IMR-90 (cell line): ENCODE measurements around the gene BRIP1. TPM values are rescaled to one million over a fixed set of nuclear protein-coding genes. Genes with fewer than 3 reads are reported as not detected.

ENCODE experiments used
- ATAC-seq: fragments of 200-7000 bp; cut with Tn5 transposase; 2 replicates; pipeline ENCODE4 v1.9.1; 2020; ENCODE audit warnings: low read depth, mild to moderate bottlenecking, moderate library complexity
- BruUV-seq: library from RNA; stranded (reverse); fragments of 400-500 nt; replicated peaks from 2 replicates; lab custom pipeline; 2021; lab: Mats Ljungman, UMichigan
- CTCF ChIA-PET: fragments of 300-600 bp; formaldehyde crosslinking; extraction: SDS; loops from one replicate; lab custom pipeline; 2021; ENCODE audit warnings: antibody characterized with exemption; lab: Yijun Ruan, JAX
- POLR2A ChIA-PET: fragments of 300-600 bp; sonication (Branson Sonifier 250); formaldehyde crosslinking; loops from one replicate; lab custom pipeline; 2022; ENCODE audit warnings: antibody characterized with exemption; ENCODE audit not compliant: unreplicated experiment; lab: Charles Lee
- DNase-seq: peaks from one replicate; pipeline ENCODE4 v3.0.0; 2013
- H2AFZ ChIP-seq: replicated peaks from 2 replicates; pipeline ENCODE3; 2013; ENCODE audit warnings: low read length, mild to moderate bottlenecking; ENCODE audit not compliant: poor library complexity
- H2AK5ac ChIP-seq: 2 replicates; pipeline ENCODE4 v1.6.1; 2013; ENCODE audit warnings: low read depth, low read length, inconsistent platforms
- H2AK9ac ChIP-seq: replicated peaks from 2 replicates; pipeline ENCODE3; 2013; ENCODE audit warnings: mild to moderate bottlenecking, low read depth, low read length, moderate library complexity; ENCODE audit not compliant: poor library complexity
- H2BK120ac ChIP-seq: 2 replicates; pipeline ENCODE4 v1.6.1; 2013; ENCODE audit warnings: low read depth, low read length, inconsistent platforms
- H2BK15ac ChIP-seq: 3 replicates; pipeline ENCODE4 v1.6.1; 2013; ENCODE audit warnings: low read depth, low read length, inconsistent platforms
- H2BK20ac ChIP-seq: 2 replicates; pipeline ENCODE4 v1.6.1; 2013; ENCODE audit warnings: low read depth, mild to moderate bottlenecking, inconsistent platforms, low read length, moderate library complexity
- H2BK5ac ChIP-seq: 2 replicates; pipeline ENCODE4 v1.6.1; 2013; ENCODE audit warnings: mild to moderate bottlenecking, low read depth, low read length, inconsistent platforms; ENCODE audit not compliant: poor library complexity, severe bottlenecking
- H3K14ac ChIP-seq: replicated peaks from 2 replicates; pipeline ENCODE4 v1.6.1; 2013; ENCODE audit warnings: low read depth, low read length, inconsistent platforms
- H3K18ac ChIP-seq: 2 replicates; pipeline ENCODE4 v1.6.1; 2013; ENCODE audit warnings: low read depth, low read length, control low read depth
- H3K23ac ChIP-seq: 2 replicates; pipeline ENCODE4 v1.6.1; 2013; ENCODE audit warnings: low read depth, low read length, inconsistent platforms
- H3K27ac ChIP-seq: 2 replicates; pipeline ENCODE4 v1.5.1; 2013; ENCODE audit warnings: mild to moderate bottlenecking, control low read depth, low read length; ENCODE audit not compliant: insufficient read depth
- H3K27me3 ChIP-seq: 2 replicates; pipeline ENCODE4 v1.6.1; 2013; ENCODE audit warnings: low read length; ENCODE audit not compliant: control insufficient read depth, insufficient read depth
- H3K36me3 ChIP-seq: 2 replicates; pipeline ENCODE4 v1.6.1; 2013; ENCODE audit warnings: low read length, mixed read lengths; ENCODE audit not compliant: control insufficient read depth, insufficient read depth
- H3K4ac ChIP-seq: 2 replicates; pipeline ENCODE4 v1.6.1; 2013; ENCODE audit warnings: low read depth, low read length, inconsistent platforms
- H3K4me1 ChIP-seq: 2 replicates; pipeline ENCODE4 v1.6.1; 2013; ENCODE audit warnings: low read length, mixed read lengths; ENCODE audit not compliant: control insufficient read depth, insufficient read depth
- H3K4me2 ChIP-seq: 2 replicates; pipeline ENCODE4 v1.6.1; 2013; ENCODE audit warnings: low read depth, mild to moderate bottlenecking, control low read depth, low read length, moderate library complexity
- H3K4me3 ChIP-seq: 2 replicates; pipeline ENCODE4 v1.5.1; 2013; ENCODE audit warnings: low read depth, mild to moderate bottlenecking, control low read depth, low read length, moderate library complexity; ENCODE audit not compliant: insufficient read depth
- H3K56ac ChIP-seq: 2 replicates; pipeline ENCODE4 v1.6.1; 2013; ENCODE audit warnings: low read length, inconsistent platforms; ENCODE audit not compliant: insufficient read depth; ENCODE audit errors: extremely low read depth
- H3K79me1 ChIP-seq, 2 experiments: 2 replicates each; pipeline ENCODE4 v1.6.1; 2013; ENCODE audit warnings: low read length in 2 of 2, inconsistent platforms in 1 of 2, low read depth in 1 of 2
- H3K9ac ChIP-seq: 2 replicates; pipeline ENCODE4 v1.6.1; 2013; ENCODE audit warnings: low read depth, low read length, control low read depth
- H3K9me1 ChIP-seq: 2 replicates; pipeline ENCODE4 v1.6.1; 2013; ENCODE audit warnings: low read length, inconsistent platforms; ENCODE audit not compliant: insufficient read depth
- H3K9me3 ChIP-seq: 2 replicates; pipeline ENCODE4 v1.6.1; 2013; ENCODE audit warnings: low read length; ENCODE audit not compliant: control insufficient read depth, insufficient read depth
- H4K20me1 ChIP-seq: 2 replicates; pipeline ENCODE4 v1.6.1; 2013; ENCODE audit warnings: low read length, inconsistent platforms; ENCODE audit not compliant: insufficient read depth
- H4K5ac ChIP-seq: 2 replicates; pipeline ENCODE4 v1.6.1; 2013; ENCODE audit warnings: mild to moderate bottlenecking, low read depth, low read length, control low read depth
- H4K8ac ChIP-seq, 2 experiments: 2 replicates each; pipeline ENCODE4 v1.6.1; 2013; ENCODE audit warnings: low read depth in 2 of 2, low read length in 2 of 2, control low read depth in 1 of 2, inconsistent platforms in 1 of 2
- H4K91ac ChIP-seq: 2 replicates; pipeline ENCODE4 v1.6.1; 2013; ENCODE audit warnings: low read depth, low read length, inconsistent platforms; ENCODE audit not compliant: insufficient read depth
- BHLHE40 ChIP-seq: fragments of 150-350 bp; IDR thresholded peaks from 2 replicates; pipeline ENCODE4 v1.6.1; 2016; ENCODE audit warnings: mild to moderate bottlenecking, low read depth, low read length
- CEBPB ChIP-seq: IDR thresholded peaks from 2 replicates; pipeline ENCODE4 v1.6.1; 2012; ENCODE audit warnings: low read depth, low read length, improper control_type of control experiment
- CHD1 ChIP-seq: IDR thresholded peaks from 2 replicates; pipeline ENCODE4 v1.6.1; 2012; ENCODE audit warnings: low read depth, low read length, improper control_type of control experiment
- FOS ChIP-seq: fragments of 150-350 bp; IDR thresholded peaks from 2 replicates; pipeline ENCODE4 v1.6.1; 2016; ENCODE audit warnings: low read depth, low read length
- MAFK ChIP-seq: IDR thresholded peaks from 2 replicates; pipeline ENCODE4 v1.6.1; 2012; ENCODE audit warnings: low read depth, low read length, improper control_type of control experiment
- MAZ ChIP-seq: IDR thresholded peaks from 2 replicates; pipeline ENCODE4 v1.6.1; 2012; ENCODE audit warnings: low read depth, mild to moderate bottlenecking, low read length, improper control_type of control experiment, moderate library complexity, borderline replicate concordance
- MXI1 ChIP-seq: IDR thresholded peaks from 2 replicates; pipeline ENCODE4 v1.6.1; 2012; ENCODE audit warnings: low read depth, mild to moderate bottlenecking, low read length, moderate library complexity, borderline replicate concordance
- NFE2L2 ChIP-seq: fragments of 150-350 bp; IDR thresholded peaks from 2 replicates; pipeline ENCODE4 v1.6.1; 2016; ENCODE audit warnings: low read depth, mild to moderate bottlenecking, low read length
- POLR2A ChIP-seq: IDR thresholded peaks from 2 replicates; pipeline ENCODE4 v1.6.1; 2012; ENCODE audit warnings: mild to moderate bottlenecking, low read depth, low read length
- RAD21 ChIP-seq: IDR thresholded peaks from 2 replicates; pipeline ENCODE4 v1.6.1; 2012; ENCODE audit warnings: low read length, improper control_type of control experiment
- RCOR1 ChIP-seq: IDR thresholded peaks from 2 replicates; pipeline ENCODE4 v1.6.1; 2012; ENCODE audit warnings: mild to moderate bottlenecking, low read length, improper control_type of control experiment; ENCODE audit not compliant: insufficient replicate concordance
- RFX5 ChIP-seq: IDR thresholded peaks from 2 replicates; pipeline ENCODE4 v1.8.0; 2012; ENCODE audit warnings: low read depth, mild to moderate bottlenecking, low read length, moderate library complexity
- SMC3 ChIP-seq: fragments of 150-350 bp; IDR thresholded peaks from 2 replicates; pipeline ENCODE4 v1.6.1; 2016; ENCODE audit warnings: low read depth, mild to moderate bottlenecking, antibody characterized with exemption, low read length, moderate library complexity
- WGBS, 2 experiments: methylation state at CpG; one replicate each; pipeline versions ENCODE4 v1.1.5 to v1.1.7; 2013; ENCODE audit warnings: missing lambda C conversion rate in 2 of 2; ENCODE audit not compliant: insufficient read length in 1 of 2; ENCODE audit errors: extremely low coverage in 2 of 2; 5-methylcytosine and 5-hydroxymethylcytosine counted together
- dilution Hi-C: fragments of 300-500 bp; cut with HindIII; formaldehyde crosslinking; loops from one replicate; pipeline ENCODE4 v1.14.3; 2018; ENCODE audit warnings: low sequenced_read_pairs; ENCODE audit not compliant: unreplicated experiment
- in situ Hi-C: fragments of 300-500 bp; cut with MboI; formaldehyde crosslinking; loops from 3 replicates; pipeline ENCODE4 v1.14.3; 2019; ENCODE audit warnings: low sequenced_read_pairs, inconsistent platforms, mixed read lengths
- intact Hi-C: fragments of 100-400 bp; cut with micrococcal nuclease; formaldehyde crosslinking; loops from 2 replicates; pipeline ENCODE4 v1.10.0; 2022
- polyA plus RNA-seq, 3 experiments: library from polyadenylated mRNA; depleted of rRNA; stranded (reverse); fragments of >200 nt; gene quantifications; 2 replicates each; pipeline ENCODE4 v1.2.3, GENCODE V29; 2012; ENCODE audit warnings: low replicate concordance in 1 of 3
- total RNA-seq: library from RNA; depleted of rRNA; stranded (reverse); fragments of >200 nt; gene quantifications from 2 replicates; pipeline ENCODE4 v1.2.3, GENCODE V29; 2012
- TF ChIP-seq, protein P1 (sequence below): fragments of 150-350 bp; IDR thresholded peaks from 2 replicates; pipeline ENCODE4 v1.6.1; 2016; ENCODE audit warnings: low read depth, mild to moderate bottlenecking, low read length, moderate library complexity, borderline replicate concordance
- TF ChIP-seq, protein P2 (sequence below): conservative IDR thresholded peaks from 2 replicates; pipeline ENCODE4 v1.5.1; 2012; ENCODE audit warnings: mild to moderate bottlenecking, low read depth, low read length, improper control_type of control experiment
- TF ChIP-seq, protein P3 (sequence below): fragments of 150-350 bp; IDR thresholded peaks from 2 replicates; pipeline ENCODE4 v1.6.1; 2017; ENCODE audit warnings: mild to moderate bottlenecking, antibody characterized with exemption, low read length, low read depth

The BRIP1 gene
- total and polyA plus RNA-seq, 2 of the 4 experiments (the other 2 are of a cell fraction): 6.1 to 19.7 TPM

DNA sequence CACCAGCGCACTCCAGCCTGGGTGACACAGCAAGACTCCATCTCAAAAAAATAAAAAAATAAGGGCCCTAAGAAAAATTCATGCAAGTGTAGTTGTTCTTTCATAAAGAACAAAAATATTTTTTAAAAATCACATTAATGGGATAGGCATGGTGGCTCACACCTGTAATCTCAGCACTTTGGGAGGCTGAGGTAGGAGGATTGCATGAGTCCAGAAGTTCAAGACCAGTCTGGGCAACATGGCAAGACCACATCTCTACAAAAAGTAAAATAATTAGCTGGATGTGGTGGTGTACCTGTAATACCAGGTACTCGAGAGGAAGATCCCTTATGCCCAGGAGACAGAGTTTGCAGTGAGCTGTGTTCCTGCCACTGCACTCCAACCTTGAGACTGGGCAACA lies 15.2 kb upstream of the BRIP1 start:
- intact Hi-C loops: no loop called here
- WGBS, 2 experiments: no CpG with 5 or more reads among the region's 2 CpGs
- no peaks in the 10 kb centered on the region for H4K20me1 ChIP-seq
- no peak overlapping the region for H3K27ac ChIP-seq
- no peak overlapping the region for H2AFZ ChIP-seq
- peaks cover 9% of the 10 kb centered on the region for H3K36me3 ChIP-seq
- H3K14ac ChIP-seq: no peak overlapping the region
- H3K9ac ChIP-seq: no peak overlapping the region
- DNase-seq: no peak
- no peak for ATAC-seq
- no peak overlapping the region for H2BK20ac ChIP-seq
- ChIA-PET CTCF (no interaction called here), POLR2A (no interaction called here)
- TF ChIP-seq CHD1: no peak
- TF ChIP-seq POLR2A: no peak
- TF ChIP-seq, protein P1, sequence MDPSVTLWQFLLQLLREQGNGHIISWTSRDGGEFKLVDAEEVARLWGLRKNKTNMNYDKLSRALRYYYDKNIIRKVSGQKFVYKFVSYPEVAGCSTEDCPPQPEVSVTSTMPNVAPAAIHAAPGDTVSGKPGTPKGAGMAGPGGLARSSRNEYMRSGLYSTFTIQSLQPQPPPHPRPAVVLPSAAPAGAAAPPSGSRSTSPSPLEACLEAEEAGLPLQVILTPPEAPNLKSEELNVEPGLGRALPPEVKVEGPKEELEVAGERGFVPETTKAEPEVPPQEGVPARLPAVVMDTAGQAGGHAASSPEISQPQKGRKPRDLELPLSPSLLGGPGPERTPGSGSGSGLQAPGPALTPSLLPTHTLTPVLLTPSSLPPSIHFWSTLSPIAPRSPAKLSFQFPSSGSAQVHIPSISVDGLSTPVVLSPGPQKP: no peak
- no peak for TF ChIP-seq RCOR1
- no peak for TF ChIP-seq RFX5
- TF ChIP-seq MXI1: no peak
- TF ChIP-seq, protein P2, sequence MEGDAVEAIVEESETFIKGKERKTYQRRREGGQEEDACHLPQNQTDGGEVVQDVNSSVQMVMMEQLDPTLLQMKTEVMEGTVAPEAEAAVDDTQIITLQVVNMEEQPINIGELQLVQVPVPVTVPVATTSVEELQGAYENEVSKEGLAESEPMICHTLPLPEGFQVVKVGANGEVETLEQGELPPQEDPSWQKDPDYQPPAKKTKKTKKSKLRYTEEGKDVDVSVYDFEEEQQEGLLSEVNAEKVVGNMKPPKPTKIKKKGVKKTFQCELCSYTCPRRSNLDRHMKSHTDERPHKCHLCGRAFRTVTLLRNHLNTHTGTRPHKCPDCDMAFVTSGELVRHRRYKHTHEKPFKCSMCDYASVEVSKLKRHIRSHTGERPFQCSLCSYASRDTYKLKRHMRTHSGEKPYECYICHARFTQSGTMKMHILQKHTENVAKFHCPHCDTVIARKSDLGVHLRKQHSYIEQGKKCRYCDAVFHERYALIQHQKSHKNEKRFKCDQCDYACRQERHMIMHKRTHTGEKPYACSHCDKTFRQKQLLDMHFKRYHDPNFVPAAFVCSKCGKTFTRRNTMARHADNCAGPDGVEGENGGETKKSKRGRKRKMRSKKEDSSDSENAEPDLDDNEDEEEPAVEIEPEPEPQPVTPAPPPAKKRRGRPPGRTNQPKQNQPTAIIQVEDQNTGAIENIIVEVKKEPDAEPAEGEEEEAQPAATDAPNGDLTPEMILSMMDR: no peak
- no peak for TF ChIP-seq SMC3
- no peak for TF ChIP-seq MAFK
- TF ChIP-seq NFE2L2: no peak
- no peak for TF ChIP-seq RAD21
- TF ChIP-seq CEBPB: no peak
- no peak for TF ChIP-seq FOS
- no peak for TF ChIP-seq BHLHE40
- TF ChIP-seq, protein P3, sequence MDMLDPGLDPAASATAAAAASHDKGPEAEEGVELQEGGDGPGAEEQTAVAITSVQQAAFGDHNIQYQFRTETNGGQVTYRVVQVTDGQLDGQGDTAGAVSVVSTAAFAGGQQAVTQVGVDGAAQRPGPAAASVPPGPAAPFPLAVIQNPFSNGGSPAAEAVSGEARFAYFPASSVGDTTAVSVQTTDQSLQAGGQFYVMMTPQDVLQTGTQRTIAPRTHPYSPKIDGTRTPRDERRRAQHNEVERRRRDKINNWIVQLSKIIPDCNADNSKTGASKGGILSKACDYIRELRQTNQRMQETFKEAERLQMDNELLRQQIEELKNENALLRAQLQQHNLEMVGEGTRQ: no peak
- TF ChIP-seq MAZ: no peak
- H2BK15ac ChIP-seq: no peak overlapping the region
- H3K4me3 ChIP-seq: no peak overlapping the region
- H3K23ac ChIP-seq: no peak overlapping the region
- in situ Hi-C loops: no loop called here
- no peak overlapping the region for H3K18ac ChIP-seq
- no peak overlapping the region for H2BK5ac ChIP-seq
- no peak overlapping the region for H2AK9ac ChIP-seq
- no peak overlapping the region for H4K5ac ChIP-seq
- no peaks in the 10 kb centered on the region; a peak in 1 of 4 replicates for H3K79me1 ChIP-seq
- no peak overlapping the region for H4K91ac ChIP-seq
- dilution Hi-C loops: no loop called here
- no peak overlapping the region for H3K56ac ChIP-seq
- H3K4ac ChIP-seq: no peak overlapping the region
- no TSS peak for BruUV-seq
- no peaks in the 10 kb centered on the region for H3K27me3 ChIP-seq
- no peak overlapping the region for H4K8ac ChIP-seq
- no peaks in the 10 kb centered on the region for H3K9me1 ChIP-seq
- H2AK5ac ChIP-seq: no peak overlapping the region
- H2BK120ac ChIP-seq: no peak overlapping the region
- H3K4me2 ChIP-seq: no peak overlapping the region
- H3K9me3 ChIP-seq: no peaks in the 10 kb centered on the region
- no peaks in the 10 kb centered on the region for H3K4me1 ChIP-seq
